BLaER1 treated with 17β-estradiol and CSF1 and Interleukin-3, amounts not matched to agents 10 nM and 100 nM (cell line): ENCODE measurements around the gene PLA2G5.
A peak's percentile ranks its signal among the peaks of the same experiment; 100 is the strongest.

ENCODE experiments used
- H3K27ac ChIP-seq, 11 experiments: shearing (Covaris generic); formaldehyde crosslinking; 2 replicates each; pipeline ENCODE4 v1.8.1; 2022
- H3K27me3 ChIP-seq, 11 experiments: shearing (Covaris generic); formaldehyde crosslinking; 2 replicates each; pipeline ENCODE4 v1.8.1; 2022
- H3K36me3 ChIP-seq, 11 experiments: shearing (Covaris generic); formaldehyde crosslinking; 2 replicates each; pipeline ENCODE4 v1.8.1; 2022
- H3K4me1 ChIP-seq, 10 experiments: shearing (Covaris generic); formaldehyde crosslinking; 2 replicates each; pipeline ENCODE4 v1.8.1; 2022
- H3K4me2 ChIP-seq, 11 experiments: shearing (Covaris generic); formaldehyde crosslinking; 2 replicates each; pipeline ENCODE4 v1.8.1; 2022
- H3K4me3 ChIP-seq, 10 experiments: shearing (Covaris generic); formaldehyde crosslinking; 2 replicates each; pipeline ENCODE4 v1.8.1; 2022
- H3K9ac ChIP-seq, 11 experiments: shearing (Covaris generic); formaldehyde crosslinking; 2 replicates each; pipeline ENCODE4 v1.8.1; 2022
- H3K9me3 ChIP-seq, 11 experiments: shearing (Covaris generic); formaldehyde crosslinking; replicated peaks in 1 of 11; 2 replicates each; pipeline ENCODE4 v1.8.1; 2022
- H4K20me1 ChIP-seq, 11 experiments: shearing (Covaris generic); formaldehyde crosslinking; 2 replicates each; pipeline ENCODE4 v1.8.1; 2022
- Cebpa-rat ChIP-seq, 11 experiments: shearing (Covaris generic); IDR thresholded peaks; 2 replicates each; pipeline ENCODE4 v1.8.1; 2022

PLA2G5 gene

DNA sequence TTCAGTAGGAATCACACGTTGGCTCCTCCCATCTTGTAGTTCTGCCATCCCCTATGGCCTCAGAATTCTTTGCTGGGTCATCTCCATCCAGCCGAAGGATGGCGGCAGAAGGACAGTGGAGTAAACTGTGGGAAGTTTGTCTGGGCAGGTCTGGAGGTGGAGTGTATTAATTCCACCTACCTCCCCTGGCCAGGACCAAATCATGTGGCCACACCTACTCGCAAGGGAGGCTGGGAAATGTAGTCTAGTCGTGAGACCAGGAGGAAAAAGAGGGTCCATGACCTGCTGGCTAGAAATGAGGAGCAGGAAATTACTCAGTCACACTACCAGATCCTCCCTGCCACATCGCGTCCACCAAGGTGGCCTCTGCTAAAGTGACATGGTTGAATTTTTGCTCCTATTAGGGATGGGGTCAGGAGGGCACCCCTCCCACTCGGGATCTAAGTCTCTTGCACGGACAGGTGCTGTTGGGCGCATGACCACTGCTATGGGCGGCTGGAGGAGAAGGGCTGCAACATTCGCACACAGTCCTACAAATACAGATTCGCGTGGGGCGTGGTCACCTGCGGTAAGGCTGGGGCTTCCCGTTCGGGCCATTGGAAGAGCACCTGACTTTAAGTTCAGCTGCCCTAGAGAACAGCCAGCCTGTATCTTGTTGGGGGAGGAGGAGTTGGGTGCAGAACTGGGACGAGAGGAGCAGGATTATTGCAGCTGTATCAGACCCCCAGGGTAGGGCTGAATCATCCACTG, 19.5 kb downstream of the PLA2G5 start:
- no peak overlapping the region for H3K4me2 ChIP-seq
- no peaks in the 10 kb centered on the region for H3K36me3 ChIP-seq
- no peak overlapping the region for H3K9ac ChIP-seq
- H3K27me3 ChIP-seq = no peaks in the 10 kb centered on the region; a peak in 1 of 22 replicates
- H4K20me1 ChIP-seq = no peaks in the 10 kb centered on the region
- no peak overlapping the region for H3K4me3 ChIP-seq
- peaks cover 0 to 9% (median 6%) of the 10 kb centered on the region in 10 experiments; a peak in 12 of 20 replicates for H3K4me1 ChIP-seq
- H3K27ac ChIP-seq = no peak overlapping the region
- no peak for TF ChIP-seq Cebpa-rat (IDR thresholded peaks at IDR 0.05)
- peaks cover 0 to 17% (median 10%) of the 10 kb centered on the region in 11 experiments; a peak in 9 of 22 replicates for H3K9me3 ChIP-seq

DNA sequence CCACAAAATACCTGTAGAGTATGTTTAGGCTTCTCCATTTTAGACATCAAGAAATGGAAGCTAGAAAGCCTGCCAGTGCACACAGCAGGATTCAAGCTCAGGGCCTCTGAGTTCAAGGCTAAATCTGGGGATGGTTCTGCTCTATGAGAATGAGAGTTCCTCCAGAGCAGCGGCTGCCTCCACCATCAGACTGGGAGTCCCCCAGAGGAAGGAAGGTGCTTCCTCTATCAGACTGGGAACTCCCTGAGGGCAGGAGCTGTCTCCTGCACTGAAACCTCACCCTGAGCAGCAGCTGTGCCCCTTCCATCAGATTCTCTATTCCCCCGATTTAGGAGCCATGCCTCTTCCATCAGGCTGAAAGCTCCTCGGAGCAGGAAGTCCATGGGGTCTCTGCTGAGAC, 20.1 kb downstream of the PLA2G5 start:
- Histone ChIP-seq H3K9ac (no peak overlapping the region), H3K27ac (no peak overlapping the region), H4K20me1 (no peaks in the 10 kb centered on the region), H3K27me3 (no peaks in the 10 kb centered on the region), H3K36me3 (no peaks in the 10 kb centered on the region), H3K4me1 (peaks cover 0 to 9% (median under 1%) of the 10 kb centered on the region in 10 experiments; a peak in 4 of 20 replicates), H3K4me2 (no peak overlapping the region), H3K4me3 (no peak overlapping the region), H3K9me3 (peaks cover 0 to 17% (median 10%) of the 10 kb centered on the region in 11 experiments; a peak in 9 of 22 replicates)
- TF ChIP-seq Cebpa-rat (IDR thresholded peaks at IDR 0.05) = no peak

DNA sequence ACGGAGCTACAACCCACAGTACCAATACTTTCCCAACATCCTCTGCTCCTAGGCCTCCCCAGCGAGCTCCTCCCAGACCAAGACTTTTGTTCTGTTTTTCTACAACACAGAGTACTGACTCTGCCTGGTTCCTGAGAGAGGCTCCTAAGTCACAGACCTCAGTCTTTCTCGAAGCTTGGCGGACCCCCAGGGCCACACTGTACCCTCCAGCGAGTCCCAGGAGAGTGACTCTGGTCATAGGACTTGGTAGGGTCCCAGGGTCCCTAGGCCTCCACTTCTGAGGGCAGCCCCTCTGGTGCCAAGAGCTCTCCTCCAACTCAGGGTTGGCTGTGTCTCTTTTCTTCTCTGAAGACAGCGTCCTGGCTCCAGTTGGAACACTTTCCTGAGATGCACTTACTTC, 20.6 kb downstream of the PLA2G5 start:
- Histone ChIP-seq H3K9ac (no peak overlapping the region), H3K27ac (no peak overlapping the region), H3K27me3 (no peaks in the 10 kb centered on the region), H3K9me3 (peaks cover 0 to 17% (median 10%) of the 10 kb centered on the region in 11 experiments; a peak in 9 of 22 replicates), H3K4me2 (no peak overlapping the region), H4K20me1 (no peaks in the 10 kb centered on the region), H3K36me3 (no peaks in the 10 kb centered on the region), H3K4me3 (no peak overlapping the region), H3K4me1 (peaks cover 0 to 9% (median 0%) of the 10 kb centered on the region in 10 experiments; a peak in 4 of 20 replicates)
- no peak for TF ChIP-seq Cebpa-rat (IDR thresholded peaks at IDR 0.05)

DNA sequence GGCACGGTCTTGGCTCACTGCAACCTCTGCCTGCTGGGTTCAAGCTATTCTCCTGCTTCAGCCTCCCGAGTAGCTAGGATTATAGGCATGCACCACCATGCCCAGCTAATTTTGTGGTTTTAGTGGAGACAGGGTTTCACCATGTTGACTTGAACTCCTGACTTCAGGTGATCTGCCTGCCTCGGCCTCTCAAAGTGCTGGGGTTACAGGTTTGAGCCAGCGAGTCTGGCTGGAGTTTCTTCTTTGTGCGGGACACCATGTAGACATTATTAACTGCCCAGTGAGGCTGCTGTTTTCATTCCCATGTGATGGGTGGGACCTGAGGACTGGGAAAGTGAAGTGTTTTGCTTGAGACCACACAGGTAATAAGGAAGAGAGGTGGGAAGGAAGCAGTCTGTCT, 23.3 kb downstream of the PLA2G5 start:
- Histone ChIP-seq H3K36me3 (no peaks in the 10 kb centered on the region), H3K27ac (no peak overlapping the region), H3K4me2 (0 out of 22 replicates have a peak overlapping the region, but pooled peaks of 1 of the 11 experiments have one; percentile 38), H3K27me3 (no peaks in the 10 kb centered on the region), H4K20me1 (no peaks in the 10 kb centered on the region), H3K9me3 (peaks cover 0 to 17% (median 10%) of the 10 kb centered on the region in 11 experiments; a peak in 9 of 22 replicates), H3K4me1 (peaks cover 0 to 24% (median 0%) of the 10 kb centered on the region in 10 experiments; a peak in 6 of 20 replicates), H3K4me3 (no peak overlapping the region), H3K9ac (no peak overlapping the region)
- no peak for TF ChIP-seq Cebpa-rat (IDR thresholded peaks at IDR 0.05)

DNA sequence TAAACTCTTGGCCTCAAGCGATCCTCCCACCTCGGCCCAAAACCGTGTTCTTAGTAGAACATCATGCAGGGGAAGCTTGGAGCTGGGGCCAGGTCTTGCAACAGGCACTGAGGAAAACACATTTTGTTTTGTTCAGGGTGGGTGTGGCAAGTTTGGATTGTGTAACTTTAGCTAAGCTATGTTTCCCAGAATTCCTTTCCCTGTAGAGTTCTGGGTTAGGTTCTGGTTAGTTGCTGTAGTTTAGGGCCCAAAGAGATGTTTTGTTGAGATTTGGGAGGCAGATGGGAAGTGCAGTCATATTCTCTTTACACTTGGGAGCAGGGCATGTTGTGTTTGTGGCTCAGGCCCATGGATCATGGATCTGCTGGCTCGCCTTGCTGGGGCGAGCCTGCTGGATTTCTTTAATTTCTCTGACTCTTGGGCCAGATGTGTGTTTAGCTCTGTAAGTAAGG, 24.0 kb downstream of the PLA2G5 start:
- H3K36me3 ChIP-seq = no peaks in the 10 kb centered on the region
- no peaks in the 10 kb centered on the region for H3K27me3 ChIP-seq
- H3K4me2 ChIP-seq = peak overlapping the region in 4 of 11 experiments; percentile 13 to 41 (median 28); a peak in 5 of 22 replicates
- no peak overlapping the region for H3K9ac ChIP-seq
- H3K4me1 ChIP-seq = peaks cover 0 to 24% (median 0%) of the 10 kb centered on the region in 10 experiments; a peak in 6 of 20 replicates
- no peak for TF ChIP-seq Cebpa-rat (IDR thresholded peaks at IDR 0.05)
- H4K20me1 ChIP-seq = no peaks in the 10 kb centered on the region
- H3K27ac ChIP-seq = no peak overlapping the region
- H3K4me3 ChIP-seq = no peak overlapping the region
- peaks cover 0 to 14% (median 10%) of the 10 kb centered on the region in 11 experiments; a peak in 9 of 22 replicates for H3K9me3 ChIP-seq

DNA sequence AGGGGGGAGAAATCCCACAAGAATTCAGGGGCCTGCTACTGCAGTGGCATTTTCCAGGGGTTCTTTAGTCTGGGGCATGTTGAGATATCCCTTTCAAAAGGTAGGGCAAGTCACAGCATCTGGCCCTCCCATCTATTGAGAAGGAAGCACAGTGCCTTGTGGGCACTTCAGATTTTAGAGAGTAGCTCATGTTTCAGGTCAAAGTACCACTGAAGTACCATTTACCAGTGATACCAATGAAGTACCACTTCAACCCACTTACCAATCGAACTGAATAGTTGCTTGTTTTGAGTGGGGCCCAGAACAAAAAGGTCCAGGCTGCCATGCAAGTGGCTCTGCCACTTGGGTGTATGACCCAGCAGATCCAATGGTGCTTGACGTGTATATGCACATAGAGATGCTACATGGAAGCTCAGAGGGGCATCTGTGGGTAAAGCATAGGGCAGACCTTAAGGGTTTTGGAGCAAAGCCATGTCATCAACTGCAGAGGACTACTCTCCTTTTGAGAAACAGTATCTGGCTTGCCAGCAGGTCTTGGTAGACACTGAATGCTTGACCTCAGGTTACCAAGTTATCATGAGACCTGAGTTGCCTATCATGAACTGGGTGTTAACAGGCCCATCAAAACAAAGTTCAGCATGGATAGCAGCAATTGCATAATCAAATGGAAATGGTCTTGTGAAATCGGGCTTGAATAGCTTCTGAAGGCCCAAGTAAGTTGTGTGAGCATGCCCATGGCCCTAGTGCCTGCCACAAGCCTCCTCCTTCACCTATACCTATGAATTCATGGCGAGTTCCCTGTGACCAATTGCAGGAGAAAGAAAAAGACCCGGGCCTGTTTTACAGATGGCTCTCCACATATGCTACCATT, 25.8 kb downstream of the PLA2G5 start:
- Histone ChIP-seq H3K27me3 (no peaks in the 10 kb centered on the region), H3K9me3 (no peaks in the 10 kb centered on the region), H3K4me3 (no peak overlapping the region), H3K27ac (no peak overlapping the region), H4K20me1 (no peaks in the 10 kb centered on the region), H3K9ac (no peak overlapping the region), H3K36me3 (no peaks in the 10 kb centered on the region), H3K4me1 (peaks cover 0 to 27% (median 7%) of the 10 kb centered on the region in 10 experiments; a peak in 13 of 20 replicates), H3K4me2 (peak overlapping the region in 1 of 11 experiments; percentile 2; a peak in 1 of 22 replicates)
- TF ChIP-seq Cebpa-rat (IDR thresholded peaks at IDR 0.05) = peak in 2 of 11 experiments; percentile 27 to 59; a peak in 3 of 22 replicates

DNA sequence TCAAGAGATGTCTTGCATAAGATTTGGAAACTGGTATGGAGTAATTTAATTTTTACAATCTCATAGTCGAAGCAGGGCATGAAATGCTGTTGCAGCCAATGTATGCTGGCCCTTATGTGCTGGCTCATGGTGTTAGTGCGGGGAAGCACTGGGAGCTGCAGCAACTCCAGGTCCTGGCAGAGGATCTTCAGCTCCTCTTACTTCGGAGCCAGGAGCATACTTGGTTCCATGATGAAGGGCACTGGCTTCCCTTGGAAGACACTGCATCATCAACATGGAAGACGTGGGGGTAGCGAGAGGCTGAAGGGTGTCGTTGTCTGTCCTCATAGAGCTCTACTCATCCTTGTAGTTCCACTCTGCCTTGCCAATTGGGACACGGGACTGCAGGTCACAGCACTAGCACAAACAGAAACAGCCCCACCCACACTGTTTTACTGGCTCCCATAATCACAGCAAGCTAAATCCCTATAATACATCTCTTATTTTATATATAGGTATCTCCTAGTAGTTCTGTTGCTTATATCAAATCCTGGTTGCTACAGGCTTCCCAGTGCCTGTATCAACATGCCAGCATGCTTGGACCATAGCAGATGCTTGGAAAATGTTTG, 26.9 kb downstream of the PLA2G5 start:
- Histone ChIP-seq H3K36me3 (no peaks in the 10 kb centered on the region), H3K27me3 (no peaks in the 10 kb centered on the region), H3K9me3 (no peaks in the 10 kb centered on the region), H3K9ac (no peak overlapping the region), H3K27ac (no peak overlapping the region), H3K4me1 (peaks cover 10 to 39% (median 17%) of the 10 kb centered on the region in 10 experiments; a peak in 19 of 20 replicates), H3K4me2 (no peak overlapping the region), H3K4me3 (no peak overlapping the region), H4K20me1 (no peaks in the 10 kb centered on the region)
- TF ChIP-seq Cebpa-rat (IDR thresholded peaks at IDR 0.05) = no peak

DNA sequence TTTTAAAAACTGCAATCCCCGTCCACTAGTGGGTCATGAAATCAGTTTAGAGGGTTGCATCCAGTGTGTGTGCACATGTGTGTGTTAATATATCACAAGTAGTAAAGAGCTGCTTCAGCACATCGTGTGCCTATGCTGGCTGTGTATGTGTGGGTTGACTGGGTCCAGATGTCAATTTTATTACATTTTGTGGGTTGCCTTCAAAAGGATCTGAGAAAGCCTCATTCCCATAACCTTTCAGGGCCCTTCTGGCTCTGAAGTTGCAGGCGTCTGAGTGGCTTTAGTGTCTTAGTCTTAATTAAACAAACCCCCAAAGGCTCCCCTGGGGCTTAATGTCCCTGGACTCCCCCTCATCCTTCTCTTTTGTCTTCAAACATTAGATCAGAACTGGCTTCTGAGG, 29.5 kb downstream of the PLA2G5 start:
- H3K9ac ChIP-seq = peak overlapping the region in 1 of 11 experiments; percentile 40; a peak in 1 of 22 replicates
- TF ChIP-seq Cebpa-rat (IDR thresholded peaks at IDR 0.05) = no peak
- no peak overlapping the region for H3K4me3 ChIP-seq
- no peak overlapping the region for H3K4me2 ChIP-seq
- H3K27me3 ChIP-seq = no peaks in the 10 kb centered on the region
- no peaks in the 10 kb centered on the region for H3K36me3 ChIP-seq
- no peak overlapping the region for H3K27ac ChIP-seq
- H3K9me3 ChIP-seq = no peaks in the 10 kb centered on the region
- H4K20me1 ChIP-seq = no peaks in the 10 kb centered on the region
- peaks cover 12 to 47% (median 25%) of the 10 kb centered on the region in 10 experiments; a peak in 19 of 20 replicates for H3K4me1 ChIP-seq
